GM12873 (cell line): ENCODE data around the gene MVD.

Source experiments
- CTCF ChIP-seq: IDR thresholded peaks from 2 replicates; pipeline ENCODE4 v1.5.1; 2012; ENCODE audit warnings: low read depth, mild to moderate bottlenecking, moderate library complexity, low read length, control low read depth; ENCODE audit not compliant: insufficient read depth; ENCODE audit errors: missing control alignments

Gene MVD

GRCh38 chr16:88662843-88663606 is at the start of gene MVD:
Gene MVD, minus strand, starts transcription at chr16:88663091. Its CDS starts 11 bp downstream, at chr16:88663080.
- no peak for TF ChIP-seq CTCF

- no peak for TF ChIP-seq CTCF
Observed at GRCh38 chr16:88712362-88712979, 49.6 kb upstream of the MVD start.

GRCh38 chr16:88711750-88712340 is 49.0 kb upstream of the MVD start:
- no peak for TF ChIP-seq CTCF

- TF ChIP-seq CTCF, result no peak
Observed at GRCh38 chr16:88710556-88710955, 47.7 kb upstream of the MVD start.

- TF ChIP-seq CTCF, result no peak
Observed at GRCh38 chr16:88706965-88707826, 44.3 kb upstream of the MVD start.

GRCh38 chr16:88706229-88706964 is 43.5 kb upstream of the MVD start, which contains the start of the genes CTU2 and RNF166:
Gene CTU2, plus strand, starts transcription at chr16:88706503. Its CDS starts 28 bp downstream, at chr16:88706531.
Gene RNF166, minus strand, starts transcription at chr16:88706408. Its CDS starts 83 bp downstream, at chr16:88706325.
- TF ChIP-seq CTCF, result no peak
